Central memory CD8-positive, alpha-beta T cell (primary cell): ENCODE data around the gene ELAPOR2.
"Not testable (repeated sequence)": the region's sequence is repeated elsewhere in the genome, so short reads cannot be mapped to it uniquely, and the experiment has no call there.

Experiments
- ATAC-seq: fragments of 150-1000 bp; cut with Tn5 transposase; replicated peaks from 2 replicates; pipeline ENCODE4 v1.10.0; 2022; ENCODE audit warnings: mild to moderate bottlenecking, moderate FRiP score, moderate number of reproducible peaks; ENCODE audit not compliant: poor library complexity, severe bottlenecking; ENCODE audit errors: extremely low read depth
- DNase-seq, 2 donors: peaks; one replicate each; pipeline ENCODE4 v3.0.0; 2021; ENCODE audit warnings: low spot score in 2 of 2
- H3K27ac Mint-ChIP-seq: one replicate; pipeline ENCODE4 v1.8.0; 2022; ENCODE audit warnings: low read depth, mild to moderate bottlenecking, moderate library complexity, mixed read lengths
- H3K27me3 Mint-ChIP-seq: one replicate; pipeline ENCODE4 v1.8.0; 2022; ENCODE audit warnings: mixed read lengths
- H3K36me3 Mint-ChIP-seq: one replicate; pipeline ENCODE4 v1.8.0; 2022; ENCODE audit warnings: mild to moderate bottlenecking, moderate library complexity, mixed read lengths; ENCODE audit not compliant: insufficient read depth
- H3K4me1 Mint-ChIP-seq: one replicate; pipeline ENCODE4 v1.8.0; 2022; ENCODE audit warnings: mixed read lengths
- H3K4me3 Mint-ChIP-seq: one replicate; pipeline ENCODE4 v1.8.0; 2022; ENCODE audit warnings: mild to moderate bottlenecking, moderate library complexity, mixed read lengths
- H3K9me3 Mint-ChIP-seq: one replicate; pipeline ENCODE4 v1.8.0; 2022; ENCODE audit warnings: mixed read lengths

ELAPOR2 gene

DNA sequence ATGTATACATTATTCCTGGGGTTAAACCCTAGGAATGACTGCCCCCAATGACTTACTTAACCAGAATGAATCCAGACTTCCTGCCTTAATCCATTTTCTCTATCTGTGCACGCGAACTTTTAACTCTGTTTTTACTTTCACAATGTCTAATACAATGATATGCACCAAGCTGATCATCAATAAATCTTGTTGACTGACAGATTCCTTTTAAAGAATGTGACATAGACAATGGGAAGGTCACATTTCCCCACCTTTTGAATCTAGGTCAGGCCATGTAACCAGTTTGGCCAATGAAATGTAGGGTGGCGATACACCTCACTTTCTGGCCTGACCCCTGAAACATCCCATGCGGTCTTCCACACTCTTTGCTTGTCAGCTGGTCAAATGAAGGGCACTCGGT, 23.2 kb upstream of the ELAPOR2 start:
- Mint-ChIP-seq H3K4me1 (no peaks in the 10 kb centered on the region), H3K27me3 (peaks cover 20% of the 10 kb centered on the region), H3K4me3 (no peak overlapping the region), H3K27ac (no peak overlapping the region), H3K36me3 (no peaks in the 10 kb centered on the region), H3K9me3 (no peaks in the 10 kb centered on the region)
- ATAC-seq (no peak), DNase-seq (no peak)

DNA sequence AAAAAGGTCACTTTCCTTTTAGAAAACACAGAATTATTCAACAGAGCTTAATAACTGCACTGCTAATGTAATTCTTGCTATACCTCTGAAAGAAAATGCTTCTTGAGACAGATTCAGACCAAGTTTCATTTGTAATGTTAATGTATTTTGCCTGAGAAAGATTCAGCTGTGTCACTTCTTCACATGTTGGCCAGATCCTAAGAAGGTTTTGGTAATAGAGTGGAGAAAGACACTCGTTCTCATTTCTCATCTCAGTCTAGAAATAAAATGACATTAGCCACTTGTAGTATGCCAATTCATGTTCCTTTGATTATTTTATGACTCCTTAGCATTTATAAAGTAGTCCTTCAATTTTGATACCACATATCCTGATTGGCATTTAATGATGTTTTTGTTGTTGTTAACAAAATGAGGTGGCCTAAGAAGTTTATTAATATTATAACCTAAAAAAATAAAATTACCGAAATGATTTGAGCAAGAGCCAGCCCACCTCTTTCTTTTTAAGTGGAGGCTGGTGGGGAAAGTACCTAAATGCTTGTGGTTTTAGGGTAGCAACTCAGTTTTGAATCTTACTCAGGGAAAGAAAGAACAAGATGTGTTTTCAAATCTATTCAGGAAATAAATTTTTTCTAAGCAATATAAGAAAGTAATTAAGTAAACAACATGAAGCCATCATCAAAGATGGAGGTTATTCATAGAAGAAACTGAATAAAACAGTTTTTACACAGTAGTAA, 16.4 kb upstream of the ELAPOR2 start:
- Mint-ChIP-seq H3K36me3 (no peaks in the 10 kb centered on the region), H3K27ac (no peak overlapping the region), H3K4me1 (peaks cover 5% of the 10 kb centered on the region), H3K27me3 (peaks cover 64% of the 10 kb centered on the region), H3K4me3 (no peak overlapping the region), H3K9me3 (no peaks in the 10 kb centered on the region)
- ATAC-seq (no peak), DNase-seq (no peak)

DNA sequence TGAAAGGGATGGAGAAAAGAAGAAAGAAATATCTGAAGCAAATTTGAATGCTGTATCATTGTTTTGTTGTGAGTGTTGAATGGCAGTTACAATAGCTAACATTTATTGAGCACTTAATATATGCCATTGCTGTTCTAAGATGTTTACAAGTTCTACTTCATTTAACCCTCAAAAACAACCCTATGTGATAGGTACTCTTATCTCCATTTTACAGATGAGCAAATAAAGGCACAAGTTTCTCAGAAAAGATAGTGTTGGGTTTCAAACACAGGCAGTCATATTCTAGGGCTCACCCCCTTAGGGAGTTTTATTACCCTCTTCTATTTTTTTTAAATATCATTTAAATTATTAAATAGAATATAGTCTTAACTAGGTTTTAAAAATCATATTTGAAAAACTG, 8.3 kb upstream of the ELAPOR2 start:
- Mint-ChIP-seq H3K4me3 (no peak overlapping the region), H3K27me3 (peaks cover 68% of the 10 kb centered on the region), H3K36me3 (no peaks in the 10 kb centered on the region), H3K4me1 (no peaks in the 10 kb centered on the region), H3K9me3 (no peaks in the 10 kb centered on the region), H3K27ac (no peak overlapping the region)
- ATAC-seq (no peak), DNase-seq (no peak)

DNA sequence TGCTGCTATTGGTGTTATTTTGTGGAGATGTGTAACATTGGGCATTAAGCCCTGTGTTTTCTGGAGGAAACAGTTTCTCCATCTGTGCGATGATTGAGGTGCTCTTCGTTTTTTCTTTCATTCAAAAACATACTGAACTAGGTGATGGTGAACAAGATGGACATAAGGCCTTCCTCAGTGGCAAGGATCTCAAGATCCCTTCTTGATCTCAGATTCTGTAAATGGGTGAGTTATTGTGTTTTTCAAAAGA, 759 bp upstream of the ELAPOR2 start:
- no peaks in the 10 kb centered on the region for H3K36me3 Mint-ChIP-seq
- peak overlapping the region; percentile 73 for H3K4me3 Mint-ChIP-seq
- no peak for DNase-seq
- H3K27ac Mint-ChIP-seq = no peak overlapping the region
- no peaks in the 10 kb centered on the region for H3K9me3 Mint-ChIP-seq
- peaks cover 13% of the 10 kb centered on the region for H3K27me3 Mint-ChIP-seq
- no peak for ATAC-seq
- peaks cover 13% of the 10 kb centered on the region for H3K4me1 Mint-ChIP-seq

DNA sequence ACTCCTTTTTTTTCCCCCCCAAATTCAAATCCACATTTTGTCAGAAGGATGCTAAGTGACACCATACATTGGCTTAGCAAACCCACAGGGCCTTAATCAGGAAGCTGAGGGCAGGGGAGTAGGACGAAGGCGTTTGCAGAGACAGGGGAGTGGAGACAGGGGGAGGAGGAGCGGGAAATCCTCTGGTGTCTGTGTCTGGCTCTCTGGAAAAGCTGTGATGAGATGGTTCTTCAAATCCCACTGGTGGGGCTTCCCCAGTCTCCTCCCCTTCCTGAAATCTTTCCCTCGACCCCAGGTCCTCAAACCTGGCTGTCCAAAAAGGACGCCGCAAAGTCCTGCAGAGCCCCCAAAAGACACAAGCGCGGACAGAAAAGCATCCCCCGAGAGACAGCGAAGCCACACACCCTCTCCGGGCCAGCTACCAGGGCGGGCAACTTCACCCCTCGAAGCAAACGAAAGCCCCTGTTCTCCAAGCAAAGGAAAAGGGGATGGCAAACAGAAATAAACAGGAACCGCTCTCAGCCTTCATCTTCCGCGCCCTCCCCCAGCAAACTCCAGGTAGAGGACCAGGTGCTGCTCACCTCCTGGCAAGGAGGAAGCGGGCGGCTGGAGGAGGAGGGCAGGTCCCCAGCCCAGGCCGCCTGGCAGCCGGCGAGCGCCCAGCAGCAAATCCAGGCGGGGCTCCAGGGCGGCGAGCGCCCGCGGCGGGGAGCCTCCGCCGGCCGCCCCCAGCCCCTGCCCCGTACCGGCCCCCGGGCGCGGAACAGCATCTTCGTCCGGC, 520 bp downstream of the ELAPOR2 start:
- H3K36me3 Mint-ChIP-seq = no peaks in the 10 kb centered on the region
- H3K4me1 Mint-ChIP-seq = peaks cover 13% of the 10 kb centered on the region
- peaks cover 11% of the 10 kb centered on the region for H3K27me3 Mint-ChIP-seq
- ATAC-seq (peak; percentile 38), DNase-seq (peak in 1 of 2 donors; percentile 19)
- H3K27ac Mint-ChIP-seq = no peak overlapping the region
- H3K9me3 Mint-ChIP-seq = no peaks in the 10 kb centered on the region
- peak overlapping the region; percentile 73 for H3K4me3 Mint-ChIP-seq

DNA sequence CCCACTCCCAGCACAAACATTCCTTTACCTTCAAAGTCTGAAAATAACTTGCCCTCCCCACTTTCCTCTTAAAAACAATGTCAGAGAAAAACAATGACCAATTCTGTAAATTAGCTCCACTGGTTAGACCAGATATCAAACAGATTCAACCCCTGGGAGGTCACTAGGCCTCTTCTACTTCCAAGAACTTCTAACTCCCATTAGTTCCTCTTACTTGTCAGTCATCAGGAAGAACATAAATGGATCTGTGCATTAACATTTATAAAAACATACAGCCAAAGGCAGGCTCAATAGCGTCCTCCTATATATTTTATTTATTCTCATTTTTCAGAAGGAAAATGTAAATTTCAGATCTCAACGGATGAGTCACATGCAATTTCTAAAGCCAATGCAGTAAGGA, 2.2 kb downstream of the ELAPOR2 start:
- H3K4me1 Mint-ChIP-seq = peaks cover 13% of the 10 kb centered on the region
- no peak overlapping the region for H3K4me3 Mint-ChIP-seq
- DNase-seq = no peak

DNA sequence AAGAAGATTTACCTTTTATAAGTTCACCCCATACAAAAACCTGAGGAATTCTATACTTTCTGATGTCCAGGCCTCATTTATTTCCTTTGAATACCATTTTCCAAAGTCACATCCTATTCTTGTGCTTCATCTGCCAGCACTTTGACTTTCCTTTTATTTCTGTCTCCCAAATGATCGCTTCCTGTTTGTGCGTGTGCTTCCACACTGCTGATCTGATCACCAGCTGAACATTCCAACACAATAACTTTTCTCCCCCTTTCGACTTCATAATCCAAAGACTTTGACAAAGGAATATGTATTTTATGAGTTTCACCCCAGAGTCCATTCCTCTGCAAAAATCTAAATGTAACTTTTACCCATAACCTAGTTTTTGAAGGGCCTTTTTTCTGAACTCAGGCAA, 3.1 kb downstream of the ELAPOR2 start:
- no peaks in the 10 kb centered on the region for H3K36me3 Mint-ChIP-seq
- no peaks in the 10 kb centered on the region for H3K9me3 Mint-ChIP-seq
- peaks cover 13% of the 10 kb centered on the region for H3K4me1 Mint-ChIP-seq
- ATAC-seq (no peak), DNase-seq (no peak)
- no peak overlapping the region for H3K4me3 Mint-ChIP-seq
- peaks cover 11% of the 10 kb centered on the region for H3K27me3 Mint-ChIP-seq
- H3K27ac Mint-ChIP-seq = no peak overlapping the region

More for the DNA sequence above, 2.2 kb downstream of the ELAPOR2 start:
- no peaks in the 10 kb centered on the region for H3K36me3 Mint-ChIP-seq
- no peak overlapping the region for H3K27ac Mint-ChIP-seq
- no peaks in the 10 kb centered on the region for H3K9me3 Mint-ChIP-seq
- peaks cover 11% of the 10 kb centered on the region for H3K27me3 Mint-ChIP-seq
- ATAC-seq = no peak

DNA sequence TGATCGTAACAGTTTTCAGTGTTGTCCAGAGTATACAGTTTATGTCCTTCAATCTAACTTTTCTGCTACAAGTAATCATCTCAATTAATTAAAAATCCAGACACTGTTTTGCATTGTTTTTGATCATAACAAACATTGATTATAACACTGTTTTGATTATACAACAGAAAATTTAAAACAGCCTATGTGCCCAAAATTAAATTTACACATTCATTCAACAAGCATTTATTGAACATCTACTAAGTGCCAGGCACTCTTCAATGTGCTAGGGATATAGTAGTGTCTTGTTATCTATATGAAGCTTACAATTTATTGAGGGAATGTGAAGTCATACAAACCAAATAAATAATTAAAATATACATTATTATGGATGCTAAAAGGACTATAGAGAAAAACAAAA, 10.6 kb downstream of the ELAPOR2 start:
- DNase-seq (no peak), ATAC-seq (no peak)
- Mint-ChIP-seq H3K36me3 (no peaks in the 10 kb centered on the region), H3K4me1 (no peaks in the 10 kb centered on the region), H3K27ac (no peak overlapping the region), H3K9me3 (no peaks in the 10 kb centered on the region), H3K27me3 (no peaks in the 10 kb centered on the region), H3K4me3 (no peak overlapping the region)

DNA sequence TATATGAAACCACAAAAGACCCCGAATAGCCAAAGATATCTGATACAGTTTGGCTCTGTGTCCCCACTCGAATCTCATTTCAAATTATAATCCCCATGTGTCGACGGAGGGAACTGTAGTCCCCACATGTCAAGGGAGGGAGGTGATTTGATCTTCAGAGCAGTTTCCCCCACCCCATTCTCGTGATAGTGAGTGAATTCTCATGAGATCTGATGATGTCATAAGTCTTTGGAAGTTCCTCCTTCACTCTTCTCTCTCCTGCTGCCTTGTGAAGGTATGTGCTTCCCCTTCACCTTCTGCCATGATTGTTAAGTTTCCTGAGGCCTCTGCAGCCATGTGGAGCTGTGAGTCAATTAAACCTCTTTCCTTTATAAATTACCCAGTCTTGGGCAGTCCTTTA, 13.0 kb downstream of the ELAPOR2 start:
- Mint-ChIP-seq H3K27ac (no peak overlapping the region), H3K4me1 (no peaks in the 10 kb centered on the region)
- DNase-seq = no peak

DNA sequence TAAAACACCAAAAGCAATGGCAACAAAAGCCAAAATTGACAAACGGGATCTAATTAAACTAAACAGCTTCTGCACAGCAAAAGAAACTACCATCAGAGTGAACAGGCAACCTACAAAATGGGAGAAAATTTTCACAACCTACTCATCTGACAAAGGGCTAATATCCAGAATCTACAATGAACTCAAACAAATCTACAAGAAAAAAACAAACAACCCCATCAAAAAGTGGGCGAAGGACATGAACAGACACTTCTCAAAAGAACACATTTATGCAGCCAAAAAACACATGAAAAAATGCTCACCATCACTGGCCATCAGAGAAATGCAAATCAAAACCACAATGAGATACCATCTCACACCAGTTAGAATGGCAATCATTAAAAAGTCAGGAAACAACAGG, 14.7 kb downstream of the ELAPOR2 start:
- not testable (repeated sequence) for H3K27me3 Mint-ChIP-seq, H3K4me1 Mint-ChIP-seq, DNase-seq, H3K36me3 Mint-ChIP-seq, H3K9me3 Mint-ChIP-seq, H3K4me3 Mint-ChIP-seq, ATAC-seq, H3K27ac Mint-ChIP-seq

More for the DNA sequence above, 13.0 kb downstream of the ELAPOR2 start:
- Mint-ChIP-seq H3K4me3 (no peak overlapping the region), H3K36me3 (no peaks in the 10 kb centered on the region), H3K27me3 (peaks cover 9% of the 10 kb centered on the region), H3K9me3 (no peaks in the 10 kb centered on the region)
- no peak for ATAC-seq

DNA sequence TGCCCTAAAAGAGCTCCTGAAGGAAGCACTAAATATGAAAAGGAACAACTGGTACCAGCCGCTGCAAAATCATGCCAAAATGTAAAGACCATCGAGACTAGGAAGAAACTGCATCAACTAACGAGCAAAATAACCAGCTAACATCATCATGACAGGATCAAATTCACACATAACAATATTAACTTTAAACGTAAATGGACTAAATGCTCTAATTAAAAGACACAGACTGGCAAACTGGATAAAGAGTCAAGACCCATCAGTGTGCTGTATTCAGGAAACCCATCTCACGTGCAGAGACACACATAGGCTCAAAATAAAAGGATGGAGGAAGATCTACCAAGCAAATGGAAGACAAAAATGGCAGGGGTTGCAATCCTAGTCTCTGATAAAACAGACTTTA, 17.9 kb downstream of the ELAPOR2 start:
- H3K27ac Mint-ChIP-seq, DNase-seq, H3K9me3 Mint-ChIP-seq, H3K36me3 Mint-ChIP-seq, ATAC-seq, H3K4me3 Mint-ChIP-seq, H3K4me1 Mint-ChIP-seq: not testable (repeated sequence)
- peaks cover 33% of the 10 kb centered on the region for H3K27me3 Mint-ChIP-seq

DNA sequence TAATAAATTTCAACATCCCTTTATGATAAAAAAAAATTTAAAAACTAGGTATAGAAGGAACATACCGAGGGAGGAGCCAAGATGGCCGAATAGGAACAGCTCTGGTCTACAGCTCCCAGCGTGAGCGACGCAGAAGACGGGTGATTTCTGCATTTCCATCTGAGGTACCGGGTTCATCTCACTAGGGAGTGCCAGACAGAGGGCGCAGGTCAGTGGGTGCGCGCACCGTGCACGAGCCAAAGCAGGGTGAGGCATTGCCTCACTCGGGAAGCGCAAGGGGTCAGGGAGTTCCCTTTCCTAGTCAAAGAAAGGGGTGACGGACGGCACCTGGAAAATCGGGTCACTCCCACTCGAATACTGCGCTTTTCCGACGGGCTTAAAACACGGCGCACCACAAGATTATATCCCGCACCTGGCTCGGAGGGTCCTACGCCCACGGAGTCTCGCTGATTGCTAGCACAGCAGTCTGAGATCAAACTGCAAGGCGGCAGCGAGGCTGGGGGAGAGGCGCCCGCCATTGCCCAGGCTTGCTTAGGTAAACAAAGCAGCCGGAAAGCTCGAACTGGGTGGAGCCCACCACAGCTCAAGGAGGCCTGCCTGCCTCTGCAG, 19.7 kb downstream of the ELAPOR2 start:
- Mint-ChIP-seq H3K27ac (peak overlapping the region; percentile 67), H3K27me3 (peaks cover 43% of the 10 kb centered on the region), H3K4me3 (peak overlapping the region; percentile 80)
- not testable (repeated sequence) for H3K36me3 Mint-ChIP-seq, H3K4me1 Mint-ChIP-seq, ATAC-seq, H3K9me3 Mint-ChIP-seq
- peak in 1 of 2 donors; percentile 30 for DNase-seq
